ENCODE measurements around the gene NPBWR2.

The NPBWR2 gene

GRCh38 chr20:64113444-64113775 lies 6.0 kb upstream of the NPBWR2 start:
- no peak for TF ChIP-seq GABPA (IDR thresholded peaks at IDR 0.05; ENCODE audit: low read depth)
- no peak for DNase-seq (ENCODE audit: low read depth in 1 of 2, low spot score in 1 of 2)
- H3K4me3 ChIP-seq (replicated peaks; ENCODE audit: insufficient read depth, low read length) = no peak overlapping the region
- no peak overlapping the region for H3K27ac ChIP-seq (replicated peaks)
- no peaks in the 10 kb centered on the region for H3K27me3 ChIP-seq (ENCODE audit: insufficient read depth, poor library complexity, severe bottlenecking)

- no peak overlapping the region for H3K4me3 ChIP-seq (replicated peaks; ENCODE audit: insufficient read depth, low read length)
- peak overlapping the region; percentile 35 for H3K27ac ChIP-seq (replicated peaks)
- DNase-seq (ENCODE audit: low read depth in 1 of 2, low spot score in 1 of 2) = no peak
- TF ChIP-seq SPI1 (IDR thresholded peaks at IDR 0.05; ENCODE audit: borderline replicate concordance, low read depth) (no peak), GABPA (IDR thresholded peaks at IDR 0.05; ENCODE audit: low read depth) (no peak), REST (IDR thresholded peaks at IDR 0.05; ENCODE audit: insufficient replicate concordance, low read depth) (no peak), POLR2AphosphoS5 (IDR thresholded peaks at IDR 0.05; ENCODE audit: low read depth) (no peak), CTCF (IDR thresholded peaks at IDR 0.05; ENCODE audit: insufficient read depth, low read length) (no peak)
- H3K27me3 ChIP-seq (ENCODE audit: insufficient read depth, poor library complexity, severe bottlenecking) = no peaks in the 10 kb centered on the region
These were observed 5.5 kb upstream of the NPBWR2 start for GRCh38 chr20:64112691-64113443.

- Histone ChIP-seq H3K4me3 (replicated peaks; ENCODE audit: insufficient read depth, low read length) (no peak overlapping the region), H3K27ac (replicated peaks) (peak overlapping the region; percentile 35), H3K27me3 (ENCODE audit: insufficient read depth, poor library complexity, severe bottlenecking) (no peaks in the 10 kb centered on the region)
- peak in 1 of 2 experiments; percentile 50 for DNase-seq (ENCODE audit: low read depth in 1 of 2, low spot score in 1 of 2)
- TF ChIP-seq SPI1 (IDR thresholded peaks at IDR 0.05; ENCODE audit: borderline replicate concordance, low read depth) (peak; percentile 28; the same call in 1 of the 2 replicates), REST (IDR thresholded peaks at IDR 0.05; ENCODE audit: insufficient replicate concordance, low read depth) (no peak)
These were observed 4.7 kb upstream of the NPBWR2 start for GRCh38 chr20:64111841-64112641.

- Histone ChIP-seq H3K27ac (replicated peaks) (no peak overlapping the region), H3K27me3 (ENCODE audit: insufficient read depth, poor library complexity, severe bottlenecking) (no peaks in the 10 kb centered on the region), H3K4me3 (replicated peaks; ENCODE audit: insufficient read depth, low read length) (no peak overlapping the region)
- TF ChIP-seq REST (IDR thresholded peaks at IDR 0.05; ENCODE audit: insufficient replicate concordance, low read depth) (no peak), POLR2AphosphoS5 (IDR thresholded peaks at IDR 0.05; ENCODE audit: low read depth) (no peak), CTCF (IDR thresholded peaks at IDR 0.05; ENCODE audit: insufficient read depth, low read length) (no peak), GABPA (IDR thresholded peaks at IDR 0.05; ENCODE audit: low read depth) (no peak), SPI1 (IDR thresholded peaks at IDR 0.05; ENCODE audit: borderline replicate concordance, low read depth) (no peak)
- no peak for DNase-seq (ENCODE audit: low read depth in 1 of 2, low spot score in 1 of 2)
These were observed 3.2 kb upstream of the NPBWR2 start for GRCh38 chr20:64110411-64111068.

Measured in HL-60 (cell line).